Astrocyte of the cerebellum (primary cell): ENCODE measurements around the gene B3GNT8.
"Not testable (repeated sequence)": the region's sequence is repeated elsewhere in the genome, so short reads cannot be mapped to it uniquely, and the experiment has no call there.

ENCODE experiments used
- DNase-seq: peaks from one replicate; pipeline ENCODE4 v3.0.0-alpha.2; 2011; ENCODE audit warnings: low read depth
- H3K4me3 ChIP-seq: 2 replicates; pipeline ENCODE4 v1.5.1; 2011; ENCODE audit warnings: mild to moderate bottlenecking, low read depth, low read length, moderate library complexity
- CTCF ChIP-seq: IDR thresholded peaks from 2 replicates; pipeline ENCODE4 v1.5.1; 2012; ENCODE audit warnings: low read length, low read depth, moderate library complexity, mild to moderate bottlenecking; ENCODE audit errors: missing control alignments
- in situ Hi-C: cut with HindIII; loops from 2 replicates; pipeline ENCODE4 v1.10.0; 2017; ENCODE audit warnings: low sequenced_read_pairs

The B3GNT8 gene

GRCh38 chr19:41395355-41395754 lies 31.8 kb downstream of the B3GNT8 start:
- no peak for TF ChIP-seq CTCF
- in situ Hi-C loops: no loop called here
- H3K4me3 ChIP-seq: no peak overlapping the region
- DNase-seq: no peak

GRCh38 chr19:41392775-41393174 lies 34.4 kb downstream of the B3GNT8 start:
- DNase-seq: no peak
- in situ Hi-C loops: no loop called here
- H3K4me3 ChIP-seq: no peak overlapping the region
- no peak for TF ChIP-seq CTCF

- in situ Hi-C loops: no loop called here
- no peak for DNase-seq
- no peak for TF ChIP-seq CTCF
- H3K4me3 ChIP-seq: no peak overlapping the region
These were observed 35.6 kb downstream of the B3GNT8 start for GRCh38 chr19:41391618-41392017.

GRCh38 chr19:41386442-41386841 lies 40.7 kb downstream of the B3GNT8 start:
- TF ChIP-seq CTCF: no peak
- H3K4me3 ChIP-seq: no peak overlapping the region
- DNase-seq: no peak
- in situ Hi-C loops: no loop called here

GRCh38 chr19:41384351-41384750 lies 42.8 kb downstream of the B3GNT8 start:
- H3K4me3 ChIP-seq: no peak overlapping the region
- TF ChIP-seq CTCF: no peak
- in situ Hi-C loops: no loop called here
- DNase-seq: no peak

GRCh38 chr19:41381536-41381935 lies 45.6 kb downstream of the B3GNT8 start:
- H3K4me3 ChIP-seq, DNase-seq, in situ Hi-C loops: not testable (repeated sequence)

- DNase-seq: no peak
- no peak overlapping the region for H3K4me3 ChIP-seq
- peak; percentile 33 for TF ChIP-seq CTCF
- in situ Hi-C loops: no loop called here
These were observed 49.0 kb downstream of the B3GNT8 start for GRCh38 chr19:41377977-41378709.
